A673 (cell line): ENCODE results near the gene FRY.

ENCODE experiments used
- EZH2 ChIP-seq: fragments of 200-600 bp; sonication (generic); IDR thresholded peaks from 2 replicates; pipeline ENCODE4 v1.6.1; 2017; ENCODE audit warnings: borderline replicate concordance, low read depth, mild to moderate bottlenecking, mixed read lengths, antibody characterized with exemption, low read length; ENCODE audit not compliant: poor library complexity, severe bottlenecking
- TF ChIP-seq, protein P1 (sequence below): fragments of 300-800, 200-600 bp; sonication (generic); conservative IDR thresholded peaks from 2 replicates; pipeline ENCODE4 v1.5.1; 2017; ENCODE audit warnings: low read depth, mild to moderate bottlenecking, antibody characterized with exemption, low read length, moderate library complexity, mixed read lengths

DNA sequence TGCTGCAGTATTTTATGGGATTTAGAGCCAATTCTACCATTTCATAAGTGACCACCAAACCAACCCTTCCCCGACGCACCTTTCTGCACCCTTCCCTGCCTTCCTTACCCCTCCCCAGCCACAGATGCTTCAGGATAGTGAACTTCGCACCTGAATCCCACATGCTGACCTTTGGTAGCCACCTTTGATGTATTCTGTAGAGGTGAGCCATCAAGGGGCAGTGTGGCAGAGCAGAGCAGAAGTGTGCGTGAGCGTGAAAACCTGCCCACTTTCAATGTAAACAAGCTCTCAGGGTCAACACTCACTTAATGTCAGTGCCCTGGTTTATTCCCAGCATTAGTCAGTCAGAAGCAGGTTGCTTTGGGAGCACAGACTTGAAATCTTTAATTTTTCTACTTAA is 107.7 kb downstream of the FRY start:
- TF ChIP-seq, protein P1, sequence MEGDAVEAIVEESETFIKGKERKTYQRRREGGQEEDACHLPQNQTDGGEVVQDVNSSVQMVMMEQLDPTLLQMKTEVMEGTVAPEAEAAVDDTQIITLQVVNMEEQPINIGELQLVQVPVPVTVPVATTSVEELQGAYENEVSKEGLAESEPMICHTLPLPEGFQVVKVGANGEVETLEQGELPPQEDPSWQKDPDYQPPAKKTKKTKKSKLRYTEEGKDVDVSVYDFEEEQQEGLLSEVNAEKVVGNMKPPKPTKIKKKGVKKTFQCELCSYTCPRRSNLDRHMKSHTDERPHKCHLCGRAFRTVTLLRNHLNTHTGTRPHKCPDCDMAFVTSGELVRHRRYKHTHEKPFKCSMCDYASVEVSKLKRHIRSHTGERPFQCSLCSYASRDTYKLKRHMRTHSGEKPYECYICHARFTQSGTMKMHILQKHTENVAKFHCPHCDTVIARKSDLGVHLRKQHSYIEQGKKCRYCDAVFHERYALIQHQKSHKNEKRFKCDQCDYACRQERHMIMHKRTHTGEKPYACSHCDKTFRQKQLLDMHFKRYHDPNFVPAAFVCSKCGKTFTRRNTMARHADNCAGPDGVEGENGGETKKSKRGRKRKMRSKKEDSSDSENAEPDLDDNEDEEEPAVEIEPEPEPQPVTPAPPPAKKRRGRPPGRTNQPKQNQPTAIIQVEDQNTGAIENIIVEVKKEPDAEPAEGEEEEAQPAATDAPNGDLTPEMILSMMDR: no peak
- TF ChIP-seq EZH2: no peak
